HG02623 (cell line): ENCODE measurements around the gene EBF3.

Experiments used
- ATAC-seq: cut with Tn5 transposase; IDR thresholded peaks from one replicate; pipeline ENCODE4 v1.9.1; 2021; ENCODE audit warnings: moderate library complexity; ENCODE audit not compliant: unreplicated experiment

EBF3 gene

DNA sequence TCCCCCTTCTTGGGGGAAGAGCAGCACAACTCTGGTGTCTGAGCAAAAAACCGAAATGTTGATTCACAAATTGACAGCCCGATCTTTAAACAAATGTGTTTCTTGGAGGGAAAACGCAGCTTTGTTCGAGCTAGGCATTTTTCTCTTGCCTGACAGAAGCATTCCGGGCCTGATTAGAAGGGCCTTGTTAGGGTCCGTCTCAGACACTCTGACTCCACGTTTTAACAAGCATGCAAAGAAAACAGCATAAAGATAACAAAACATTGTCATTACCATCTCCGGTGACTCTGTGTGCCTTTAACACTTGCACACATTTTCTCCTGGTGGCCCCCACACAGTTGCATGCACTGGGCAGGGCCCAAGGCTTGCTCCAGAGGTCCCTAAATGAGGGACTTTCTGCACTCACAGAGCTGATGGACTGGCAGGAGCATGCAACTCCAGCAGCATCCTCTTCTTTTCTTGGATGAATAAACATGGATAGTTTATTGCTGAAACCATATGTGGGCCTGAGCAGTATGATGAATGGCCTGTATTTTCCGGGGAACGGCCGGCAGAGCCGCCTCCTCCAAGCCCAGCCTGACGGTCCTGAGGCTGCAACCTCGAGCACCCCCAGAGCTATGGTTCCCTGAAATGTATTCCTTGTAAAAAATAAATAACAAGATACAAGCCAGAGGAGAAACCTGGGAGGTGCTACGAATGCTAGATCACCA is 50.9 kb downstream of the EBF3 start:
- ATAC-seq: no peak

DNA sequence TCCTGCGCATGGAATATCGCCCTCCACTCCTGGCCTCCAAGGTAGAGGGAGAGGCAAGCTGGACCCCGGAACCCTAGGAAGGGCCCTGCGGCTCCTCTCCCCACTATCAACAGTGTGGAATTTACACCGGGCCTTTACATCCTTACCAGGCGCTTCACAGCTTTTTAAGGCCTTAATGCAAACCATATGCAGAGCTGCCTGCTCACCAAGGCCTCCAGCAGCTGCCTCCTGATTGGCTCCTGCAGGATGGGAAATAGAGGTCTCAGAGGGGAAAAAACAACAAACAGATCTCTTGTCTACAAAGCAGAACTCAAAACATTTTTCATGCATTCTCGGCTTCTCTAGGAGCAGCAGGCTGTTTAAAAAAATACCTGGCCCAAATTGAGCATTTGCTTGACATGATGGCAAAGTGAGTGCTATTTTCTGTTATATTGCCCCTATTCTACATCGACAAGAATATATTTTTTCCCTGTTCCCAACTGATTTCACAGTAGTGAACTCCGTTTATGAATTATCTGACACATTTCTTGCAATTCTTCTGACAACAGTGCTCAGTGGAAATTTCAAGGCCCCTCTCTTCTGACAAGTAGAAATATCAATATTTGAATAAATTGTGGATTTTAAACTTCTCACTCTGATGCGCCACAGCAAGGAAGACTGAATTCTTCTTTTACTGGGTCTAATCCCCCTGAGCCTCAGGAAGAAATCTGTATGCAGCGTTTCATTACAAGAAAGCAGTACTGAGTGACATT is 51.7 kb downstream of the EBF3 start:
- no peak for ATAC-seq

DNA sequence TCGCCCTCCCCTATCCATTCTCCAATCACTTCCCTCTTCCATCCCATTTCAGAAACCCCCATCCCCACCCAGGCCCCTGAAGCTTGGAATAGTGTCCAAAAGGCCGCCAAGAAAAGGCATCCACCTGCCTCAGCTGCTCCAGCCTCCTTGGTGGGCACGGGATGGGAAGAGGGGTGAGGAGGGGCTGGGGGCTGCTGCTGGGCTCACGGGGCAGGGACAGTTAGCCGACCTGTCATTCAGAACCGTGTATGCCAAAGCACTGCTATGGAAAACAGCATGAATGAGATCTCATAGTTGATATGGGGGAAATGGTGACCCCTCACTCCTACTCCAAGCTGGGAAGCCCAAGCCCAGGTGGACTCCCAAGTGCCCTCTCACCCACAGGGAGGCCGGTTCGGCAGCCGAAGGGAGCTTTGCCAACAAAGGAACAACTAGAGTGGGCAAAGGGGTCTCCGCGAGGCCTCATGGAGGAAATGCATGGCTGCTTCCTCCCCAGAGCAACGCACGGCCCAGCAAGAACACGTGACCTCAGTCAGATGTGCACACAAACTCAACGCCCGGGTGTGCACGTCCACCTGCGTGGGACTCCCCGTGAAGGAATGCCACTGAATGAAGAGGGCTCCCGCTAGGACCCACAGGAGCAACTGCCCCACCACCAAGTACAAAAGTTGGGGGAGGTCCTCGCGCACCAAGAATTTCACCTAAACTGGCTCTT is 52.5 kb downstream of the EBF3 start:
- no peak for ATAC-seq

DNA sequence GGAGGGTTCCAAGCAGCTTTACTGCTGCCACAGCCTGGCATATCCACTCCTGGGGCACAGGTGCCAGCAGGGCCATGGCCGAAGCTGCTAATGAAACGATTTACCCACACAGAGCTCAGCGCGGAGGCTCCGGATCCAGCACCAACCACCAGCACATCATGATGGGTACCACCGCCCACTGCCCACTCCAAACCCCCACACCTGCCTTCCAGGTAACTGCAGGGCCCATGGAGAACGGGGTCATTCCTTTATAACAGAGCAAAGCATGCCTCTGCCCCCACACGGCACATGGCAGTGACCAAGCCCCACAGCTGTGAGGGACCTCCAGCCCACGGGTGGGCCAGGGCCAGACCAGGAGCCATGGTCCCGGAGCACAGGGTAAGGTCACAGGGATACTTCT is 53.2 kb downstream of the EBF3 start:
- ATAC-seq: no peak

DNA sequence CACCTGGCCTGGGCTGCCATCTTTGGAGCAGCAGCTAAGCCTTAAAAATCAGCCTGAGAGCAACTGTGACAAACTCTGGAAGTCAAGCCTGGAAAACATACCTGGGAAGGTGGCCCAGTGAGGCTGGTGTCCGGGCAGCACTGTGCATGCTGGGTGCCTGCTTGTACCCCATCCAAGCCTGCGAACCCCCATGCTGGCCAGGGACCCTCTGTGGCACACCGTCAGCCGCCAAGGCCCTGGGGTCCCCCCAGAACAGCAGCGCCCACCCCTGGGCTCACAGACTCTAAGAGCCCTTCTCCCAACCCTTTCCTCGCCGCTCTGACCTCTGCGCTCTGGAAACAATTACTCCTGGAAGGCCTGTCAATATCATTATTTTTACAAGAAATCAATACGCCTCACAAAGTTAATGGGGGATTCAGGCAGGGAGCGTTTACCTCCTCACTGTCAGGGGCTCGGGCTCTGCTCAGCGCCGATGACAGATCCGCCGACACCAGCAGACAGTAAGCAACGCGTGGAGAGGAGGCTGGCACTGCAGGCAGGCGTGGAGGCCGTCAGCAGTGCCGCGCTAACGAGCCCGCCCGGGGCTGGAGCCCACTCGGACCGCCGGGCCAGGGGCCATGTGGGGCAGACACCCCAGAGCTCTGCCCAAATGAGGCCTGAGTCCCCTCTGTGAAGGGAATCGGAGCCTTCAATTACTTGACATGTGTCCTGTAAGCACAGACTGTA is 54.4 kb downstream of the EBF3 start:
- no peak for ATAC-seq

DNA sequence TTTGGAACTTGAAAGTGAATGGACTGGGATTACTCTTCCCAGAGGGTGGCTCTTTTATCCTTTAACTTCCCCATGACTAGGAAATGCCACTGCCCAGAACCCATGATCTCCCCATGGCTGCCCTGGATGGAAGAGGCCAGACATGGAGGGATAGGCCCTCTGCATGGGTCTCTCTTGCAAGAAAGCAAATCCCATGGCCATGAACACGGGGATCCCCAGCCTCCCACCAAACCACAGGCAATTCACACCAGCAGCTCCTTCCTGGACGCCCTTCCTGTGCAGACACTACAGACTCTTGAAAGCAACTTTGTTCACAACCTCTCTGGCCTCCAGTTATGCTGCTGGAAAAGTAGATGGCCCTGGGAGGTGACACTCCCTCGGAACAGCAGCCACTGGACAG is 55.0 kb downstream of the EBF3 start:
- ATAC-seq: no peak

DNA sequence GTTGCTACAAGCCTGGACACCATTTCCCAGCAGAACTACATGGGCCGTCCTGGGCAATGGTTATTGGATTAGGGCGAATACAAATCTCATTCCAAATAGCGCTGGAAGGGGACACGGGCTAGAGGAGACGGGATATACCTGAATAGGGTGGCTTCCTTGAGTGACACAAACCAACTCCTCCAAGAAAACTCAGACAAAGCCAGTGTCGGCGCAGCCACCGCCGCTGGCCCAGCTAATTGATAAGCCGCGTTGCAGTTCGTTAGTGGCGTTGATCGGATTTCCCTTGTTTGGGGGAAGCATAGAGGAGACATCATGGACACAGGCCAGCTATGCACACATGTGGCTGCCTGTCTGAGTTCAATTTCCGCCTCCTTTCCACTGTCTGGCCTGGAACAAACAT is 55.7 kb downstream of the EBF3 start:
- ATAC-seq: no peak

DNA sequence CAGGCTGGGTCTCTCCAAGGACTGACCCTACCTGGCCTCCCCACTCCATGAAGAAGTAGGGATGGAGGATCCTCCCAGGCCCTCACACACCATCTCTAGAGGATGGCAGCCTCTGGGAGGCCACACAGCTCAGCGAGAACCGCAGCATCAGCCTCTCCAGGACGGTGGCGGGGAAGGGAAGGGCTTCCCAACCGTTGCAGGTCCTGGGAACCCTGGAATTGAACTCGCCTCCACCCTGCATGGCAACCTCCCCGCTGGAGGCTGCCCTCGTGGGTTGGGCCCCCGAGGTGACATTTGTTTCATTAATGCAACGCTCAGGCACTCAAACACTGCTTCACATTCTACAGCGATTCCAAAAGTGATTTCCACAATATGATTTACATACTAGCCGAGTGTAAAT is 58.5 kb downstream of the EBF3 start:
- no peak for ATAC-seq

DNA sequence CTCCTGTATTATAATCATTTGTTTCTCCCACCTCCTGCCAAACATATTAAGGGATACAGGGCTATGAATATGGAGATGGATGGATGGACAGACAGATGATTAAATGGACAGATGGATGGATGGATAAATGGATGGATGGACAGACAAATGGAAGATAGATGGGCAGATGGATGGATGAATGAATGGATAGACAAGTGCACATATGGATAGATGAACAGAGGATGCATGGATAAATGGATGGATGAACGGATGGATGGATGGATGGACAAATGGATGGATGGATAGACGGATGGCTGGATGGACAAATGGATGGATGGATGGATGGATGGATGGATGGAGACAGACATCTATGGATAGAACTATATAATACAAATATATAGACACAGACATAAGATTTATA is 59.8 kb downstream of the EBF3 start:
- no peak for ATAC-seq

DNA sequence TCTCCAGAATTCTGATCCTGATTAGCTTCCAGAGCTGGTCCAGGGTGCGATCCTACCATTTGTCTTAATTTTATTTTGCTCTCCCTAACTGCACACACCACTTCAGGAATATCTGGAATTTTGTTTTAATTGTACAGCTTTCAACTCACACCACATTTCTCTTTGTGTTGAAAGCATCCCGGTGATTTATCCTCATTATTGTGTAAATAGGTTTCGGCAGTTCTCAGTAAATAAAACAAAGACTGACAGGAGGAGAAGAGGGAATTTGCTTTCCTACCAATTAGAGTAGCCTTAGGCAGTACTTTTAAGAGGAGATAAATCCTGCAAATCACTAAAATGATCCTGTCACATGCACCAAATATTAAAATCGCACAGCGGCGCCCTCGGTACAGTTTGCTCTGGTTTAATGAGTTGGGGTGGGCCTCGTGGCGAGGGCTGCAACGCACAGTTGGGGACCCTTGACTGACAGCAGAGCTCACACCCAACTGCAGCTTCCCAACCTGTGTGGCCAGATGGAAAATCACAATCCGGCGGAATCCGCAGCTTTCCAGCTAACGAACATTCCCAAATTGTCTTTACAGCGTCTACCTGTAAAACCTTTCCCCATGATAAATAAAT is 62.6 kb downstream of the EBF3 start:
- ATAC-seq: no peak

DNA sequence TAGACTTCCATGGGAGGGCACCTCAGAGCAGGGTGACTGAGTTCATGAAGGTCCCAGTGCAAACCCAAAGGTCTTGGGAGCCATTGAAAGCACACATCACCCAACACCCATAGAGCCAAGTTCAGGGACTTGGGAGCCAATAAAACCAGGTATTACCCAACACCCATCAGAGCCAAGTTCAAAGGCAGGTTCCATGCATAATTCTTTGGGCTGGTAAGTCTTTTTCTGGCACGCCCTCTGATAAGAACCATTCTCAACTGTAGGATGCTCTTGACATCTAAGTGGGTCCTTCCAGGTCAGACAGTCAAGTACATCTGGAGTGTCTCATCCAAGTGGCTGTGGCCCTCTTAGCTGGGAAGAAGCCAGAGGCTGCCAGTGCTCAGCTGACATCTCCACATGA is 63.2 kb downstream of the EBF3 start:
- ATAC-seq: no peak

DNA sequence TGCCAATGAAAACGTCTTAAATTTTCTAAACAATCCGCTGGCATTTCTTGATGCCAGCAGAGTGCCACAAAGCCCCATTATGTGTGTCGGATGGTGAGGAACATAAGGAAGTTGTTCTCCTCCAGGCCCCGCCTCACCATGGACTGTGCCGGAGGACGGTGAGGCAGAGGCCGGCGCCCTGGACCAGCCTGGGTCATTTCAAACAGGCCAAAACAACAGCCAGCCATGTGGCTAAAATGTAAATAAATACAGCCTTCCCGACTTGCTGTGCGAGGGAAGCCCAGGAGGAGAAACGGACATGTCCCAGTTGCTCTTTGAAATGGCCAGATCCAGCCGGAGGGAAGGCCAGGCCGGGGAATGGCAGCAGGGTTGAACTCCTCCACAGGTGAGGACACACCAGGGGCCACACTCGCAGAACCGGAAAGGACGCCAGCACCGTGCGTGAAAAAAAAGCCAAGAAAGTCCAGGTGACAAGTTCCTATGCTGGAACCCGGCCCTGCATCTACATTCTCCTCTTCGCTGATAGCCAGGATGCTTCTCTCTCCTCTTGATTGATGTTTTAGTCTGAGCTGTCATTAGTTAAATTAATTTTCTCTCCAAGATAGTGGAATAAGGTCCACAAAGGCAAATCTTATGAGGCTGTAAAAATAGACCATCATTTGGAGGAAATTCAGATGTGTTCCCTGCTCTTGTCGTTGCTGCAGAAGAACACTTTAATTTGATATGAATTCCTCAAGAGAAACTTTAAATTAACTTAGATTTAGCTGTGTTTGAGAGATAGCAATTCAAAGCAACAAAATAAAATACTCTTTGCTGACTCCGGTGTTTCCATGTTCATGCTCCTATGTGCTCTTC is 64.6 kb downstream of the EBF3 start:
- no peak for ATAC-seq

DNA sequence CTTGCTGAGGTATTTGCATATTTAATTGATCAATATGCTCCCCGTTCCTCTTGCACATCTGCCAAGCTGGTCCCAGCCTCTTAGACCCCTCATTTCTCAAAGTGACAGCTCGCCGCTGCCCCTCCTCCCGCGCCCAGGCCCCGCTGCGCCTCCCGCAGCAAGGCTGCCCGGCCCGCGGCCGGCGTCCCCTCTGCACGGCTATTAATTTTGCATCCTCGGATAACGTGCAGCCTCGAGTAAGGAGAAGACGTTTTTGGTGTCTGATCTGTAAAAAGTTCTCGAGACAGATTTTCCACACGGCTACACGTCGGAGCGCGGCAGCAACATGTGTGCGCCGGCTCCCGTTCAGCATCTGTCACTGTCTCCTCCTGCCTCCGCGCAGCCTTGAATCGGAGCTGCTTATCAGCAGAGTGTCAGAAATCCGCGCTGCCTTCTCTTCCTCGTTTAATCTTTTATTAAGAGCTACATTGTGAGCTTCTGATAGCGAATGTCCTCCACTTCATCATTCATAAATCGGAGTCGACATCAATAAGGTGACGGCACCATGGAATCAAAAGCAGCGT is 65.3 kb downstream of the EBF3 start:
- ATAC-seq: no peak

DNA sequence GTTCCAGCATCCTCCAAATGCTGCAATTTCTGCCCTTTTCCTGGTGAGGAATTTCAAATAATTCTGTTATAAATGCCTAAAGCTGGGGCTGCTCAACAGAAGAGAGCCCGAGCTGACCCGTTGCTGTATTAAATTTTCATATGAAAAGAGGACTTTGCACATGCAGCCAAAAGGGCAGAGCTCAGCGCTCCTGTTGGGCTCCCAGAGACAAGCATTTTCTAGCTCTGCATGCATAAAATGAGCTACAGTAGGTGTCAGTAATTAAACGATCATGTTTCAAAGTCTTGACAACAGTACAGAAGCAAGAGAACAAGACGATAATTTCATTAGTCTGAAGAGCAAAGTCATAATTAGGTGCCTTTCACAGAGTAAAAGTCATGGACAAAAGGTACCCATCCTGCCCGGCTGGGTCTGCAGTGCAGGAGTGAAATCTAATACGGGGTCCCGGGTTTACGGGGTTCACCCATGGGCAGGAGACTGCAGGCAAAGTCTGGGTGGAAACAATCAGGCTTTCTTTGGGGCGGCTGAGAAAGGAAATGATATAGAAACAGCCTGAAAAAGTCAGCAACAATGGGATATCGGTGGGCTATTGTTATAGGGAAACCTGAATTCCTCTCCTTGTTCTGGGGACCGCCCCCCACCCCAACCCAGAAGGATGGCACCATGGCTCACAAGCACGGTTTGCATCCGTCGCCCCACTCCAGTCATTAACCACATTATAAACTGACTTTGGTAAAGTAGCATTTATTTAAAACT is 66.0 kb downstream of the EBF3 start:
- no peak for ATAC-seq

DNA sequence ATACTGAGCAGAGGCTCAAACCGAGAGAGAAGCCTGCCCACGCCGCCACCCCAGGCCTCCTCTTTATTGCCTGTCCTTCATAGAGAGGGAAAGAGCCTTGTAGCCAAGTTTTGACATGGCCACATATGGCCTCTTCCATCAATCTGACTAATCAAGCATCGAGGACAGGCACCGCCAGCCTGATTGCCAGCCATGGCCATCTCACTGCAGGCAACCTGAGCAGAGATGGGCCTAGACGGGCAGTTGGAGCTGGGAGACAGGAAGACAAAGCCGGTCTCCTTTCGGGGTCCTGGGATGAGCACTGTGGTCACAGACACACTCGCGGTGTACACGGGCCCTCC is 67.2 kb downstream of the EBF3 start:
- ATAC-seq: no peak

DNA sequence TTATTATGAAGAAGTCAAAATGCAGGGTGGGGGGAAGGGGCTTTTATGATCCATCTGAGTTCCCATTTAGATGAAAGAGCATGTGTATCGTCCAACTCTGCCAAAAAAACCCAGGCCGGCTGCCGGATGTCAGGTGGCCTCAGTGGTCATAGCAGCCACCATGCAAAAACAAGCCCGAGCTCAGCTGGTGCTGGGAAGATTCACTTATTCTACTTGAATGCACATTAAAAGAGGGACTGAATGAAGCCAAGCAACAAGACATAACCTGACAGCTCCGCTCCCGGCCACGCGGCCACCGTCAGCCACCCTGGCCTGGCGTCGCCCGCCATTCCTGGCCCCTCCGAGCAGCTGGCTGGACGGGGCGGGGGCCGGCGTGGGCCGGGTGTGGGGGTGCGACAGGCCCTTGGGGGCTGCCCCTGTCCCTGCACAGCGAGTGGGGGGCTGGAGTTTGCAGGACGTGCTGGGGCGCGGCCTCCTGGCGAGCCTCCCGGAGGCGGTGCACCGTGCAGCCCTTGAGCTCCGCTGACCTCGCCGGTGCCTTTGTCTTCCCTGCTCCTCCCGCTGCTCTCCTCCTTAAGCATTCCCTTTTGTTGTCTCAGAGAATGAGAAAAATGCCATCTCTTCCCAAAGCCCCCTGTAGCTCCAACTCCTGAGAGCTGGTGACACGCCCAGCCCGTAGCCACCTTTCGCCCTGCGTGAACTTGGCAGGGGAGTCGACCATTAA is 67.8 kb downstream of the EBF3 start:
- ATAC-seq: no peak

DNA sequence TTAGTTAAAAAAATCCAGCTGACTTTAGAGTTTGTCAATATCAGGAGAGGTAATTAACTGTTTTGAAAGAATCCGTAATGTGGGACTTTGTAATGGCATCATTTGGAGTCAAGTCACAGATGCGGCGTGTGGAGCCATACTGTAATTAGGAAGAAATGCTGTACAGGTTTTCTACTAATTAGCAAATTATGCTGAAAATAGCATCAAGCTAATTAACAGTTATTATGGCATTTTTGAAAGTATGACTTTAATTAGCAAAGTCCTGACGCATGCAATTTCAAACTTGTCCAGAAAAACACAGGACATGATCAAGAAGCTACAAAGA is 68.3 kb downstream of the EBF3 start:
- ATAC-seq: no peak

DNA sequence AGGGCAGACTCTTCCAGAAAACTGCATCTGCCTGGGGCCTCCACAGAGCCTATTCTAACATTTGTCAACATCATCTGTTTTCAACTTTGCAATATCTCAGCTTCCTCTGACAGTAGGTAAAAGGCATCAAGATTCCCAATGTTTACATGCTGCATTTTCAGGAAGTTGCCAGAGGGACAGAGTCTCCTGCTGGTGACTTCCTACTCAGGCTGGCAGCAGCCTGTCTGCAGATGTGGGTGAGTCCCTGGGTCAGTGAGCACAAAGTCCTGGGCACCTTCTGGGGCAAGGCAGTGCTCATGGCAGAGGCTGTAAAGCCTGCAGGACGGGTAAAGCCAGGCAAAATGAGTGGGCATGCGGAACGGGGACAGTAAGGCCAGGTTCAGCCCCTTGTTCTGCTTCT is 69.4 kb downstream of the EBF3 start:
- ATAC-seq: no peak
